ENCODE data around the gene COL11A2.

The COL11A2 gene

DNA sequence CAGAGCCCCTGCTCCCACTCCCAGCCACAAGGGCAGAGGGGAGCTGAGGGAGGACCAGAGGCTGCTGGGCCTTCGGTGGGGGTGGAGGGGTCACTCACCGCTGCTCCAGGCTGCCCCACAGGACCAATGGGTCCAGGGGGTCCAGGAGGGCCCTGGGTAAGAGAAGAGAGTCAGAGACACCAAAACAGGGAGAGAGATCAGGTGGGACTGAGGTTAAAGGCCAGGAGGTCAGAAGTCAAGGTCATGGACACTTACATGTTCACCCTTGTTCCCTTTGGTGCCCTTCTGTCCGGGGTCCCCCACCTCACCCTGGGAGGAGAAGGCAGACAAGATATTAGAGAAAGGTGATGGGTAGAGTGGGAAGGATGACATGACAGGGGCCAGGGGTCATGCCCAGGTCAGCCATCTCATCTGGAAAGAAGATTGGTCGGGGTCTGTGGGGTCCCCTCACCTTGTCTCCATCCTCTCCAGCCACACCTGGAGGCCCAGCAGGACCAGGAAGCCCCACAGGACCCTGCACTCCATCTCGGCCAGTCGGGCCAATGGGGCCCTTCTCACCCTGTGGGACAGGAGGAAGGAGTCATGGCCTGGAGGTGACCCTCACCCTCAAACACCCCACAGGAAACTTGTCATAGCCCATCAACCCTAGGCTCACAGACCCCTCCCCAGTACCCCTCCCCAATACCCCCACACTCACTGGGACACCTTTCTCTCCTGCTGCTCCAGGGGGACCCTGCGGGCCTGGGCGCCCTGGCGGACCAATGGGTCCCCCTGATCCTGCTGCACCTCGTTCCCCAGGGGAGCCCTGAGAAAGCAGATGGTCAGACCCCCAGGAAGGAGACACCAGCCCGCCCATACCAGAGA, 21.0 kb downstream of the COL11A2 start:
- ATAC-seq, result no peak

- ATAC-seq, result no peak
Measured at GRCh38 chr6:33170176-33171015, 21.9 kb downstream of the COL11A2 start.

- no peak for ATAC-seq
Measured at GRCh38 chr6:33169291-33170175, 22.7 kb downstream of the COL11A2 start.

DNA sequence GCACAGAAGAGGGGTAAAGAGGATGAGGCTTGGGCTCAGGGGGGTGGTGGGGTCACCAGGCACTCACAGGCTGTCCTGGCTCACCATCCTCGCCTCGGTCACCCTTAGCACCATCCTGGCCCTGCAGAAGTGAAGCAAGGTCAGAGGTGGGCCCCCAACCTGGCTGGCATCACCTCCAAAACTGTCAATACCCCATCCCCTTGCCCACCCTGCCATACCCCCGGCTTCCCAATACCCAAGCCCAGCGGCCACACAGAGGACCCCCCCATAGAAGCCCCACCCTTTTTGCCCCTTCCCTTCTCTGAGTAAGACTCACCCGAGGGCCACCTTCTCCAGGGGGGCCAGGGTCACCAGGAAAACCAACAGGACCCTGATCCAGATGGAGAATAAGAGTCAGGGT, 23.6 kb downstream of the COL11A2 start:
- ATAC-seq, result no peak

DNA sequence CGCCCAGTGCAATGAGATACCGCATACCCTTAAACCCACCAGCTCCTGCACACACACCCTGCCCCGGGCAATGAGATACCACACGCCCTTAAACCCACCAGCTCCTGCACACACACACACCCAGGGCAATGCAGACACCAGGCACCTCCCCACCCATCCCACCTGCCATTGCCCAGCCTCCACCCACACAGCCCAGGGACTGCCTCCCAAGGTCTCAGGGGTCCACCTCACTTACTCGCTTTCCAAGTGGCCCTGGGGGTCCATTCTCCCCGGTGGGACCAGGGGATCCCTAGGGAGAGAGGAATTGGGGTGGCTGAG, 24.0 kb downstream of the COL11A2 start:
- ATAC-seq, result no peak

- ATAC-seq, result no peak
Measured at GRCh38 chr6:33167374-33168283, 24.6 kb downstream of the COL11A2 start.

GRCh38 chr6:33166811-33167210, 25.5 kb downstream of the COL11A2 start:
- ATAC-seq, result no peak

- ATAC-seq, result no peak
Measured at GRCh38 chr6:33166363-33166762, 25.9 kb downstream of the COL11A2 start.

DNA sequence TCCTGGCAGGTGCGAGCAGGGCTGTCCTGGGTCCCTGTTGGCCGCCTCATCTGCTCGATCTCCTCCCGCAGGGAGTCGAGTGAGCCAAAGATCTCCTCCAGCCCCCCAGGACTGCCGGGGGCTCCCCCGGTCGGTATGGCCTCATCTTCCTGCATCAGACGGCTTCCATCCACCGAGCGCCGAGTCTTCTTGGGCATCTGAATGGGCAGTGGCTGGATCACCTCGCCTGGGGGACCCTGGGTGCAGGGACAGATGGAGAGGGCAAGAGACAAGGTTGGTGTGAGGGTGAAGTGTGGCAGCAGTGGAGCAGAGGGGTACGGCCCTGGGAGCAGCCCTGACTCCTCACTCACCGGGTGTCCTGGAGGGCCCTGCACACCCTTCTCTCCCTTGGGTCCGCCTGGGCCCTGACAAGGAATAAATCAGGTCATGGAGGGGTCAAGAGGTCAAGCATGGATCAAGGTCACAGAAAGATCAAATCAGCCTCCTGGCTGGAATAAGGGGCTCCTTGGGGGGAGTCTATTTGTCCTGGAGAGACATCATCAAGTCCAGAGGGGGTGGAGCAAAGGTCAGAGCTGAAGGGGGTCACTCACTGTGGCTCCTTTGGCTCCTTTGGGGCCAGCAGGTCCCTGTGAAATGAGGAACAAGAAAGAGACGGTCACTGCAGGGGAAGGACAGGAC, 26.5 kb downstream of the COL11A2 start:
- no peak for ATAC-seq

DNA sequence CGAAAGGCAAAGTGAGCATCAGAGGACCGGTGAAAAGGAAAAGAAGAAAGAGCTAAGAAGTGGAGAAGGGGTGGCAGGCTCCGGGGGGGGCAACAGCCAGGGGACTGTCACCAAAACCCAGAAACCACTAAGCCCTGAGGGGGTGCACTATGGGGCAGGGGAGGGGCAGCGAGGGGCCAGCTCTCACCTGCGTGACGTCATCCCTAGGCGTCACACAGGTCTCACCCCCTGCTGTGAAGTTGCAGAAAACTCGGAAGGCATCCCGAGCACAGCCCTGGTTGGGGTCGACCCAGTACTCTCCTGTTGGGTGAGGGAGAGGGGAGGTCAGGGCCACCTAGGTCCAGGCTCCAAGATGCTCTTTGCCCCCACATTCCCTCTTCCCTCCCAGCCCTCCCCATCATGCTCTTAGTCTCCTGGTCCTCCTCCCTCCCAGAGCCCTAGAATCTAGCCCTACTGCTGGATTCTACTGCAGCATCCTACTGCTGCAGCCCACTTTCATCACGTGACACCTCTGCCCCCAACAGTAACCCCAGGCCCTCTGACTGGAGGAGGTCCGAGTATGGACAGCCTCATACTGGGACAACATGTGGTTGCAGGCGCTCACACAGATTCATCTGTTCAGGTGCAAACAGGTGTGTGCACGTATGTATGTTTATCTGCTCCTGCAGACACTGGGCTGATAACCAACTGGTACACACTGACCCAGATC, 27.4 kb downstream of the COL11A2 start:
- no peak for ATAC-seq

- ATAC-seq, result no peak
Measured at GRCh38 chr6:33164176-33164575, 28.1 kb downstream of the COL11A2 start.

DNA sequence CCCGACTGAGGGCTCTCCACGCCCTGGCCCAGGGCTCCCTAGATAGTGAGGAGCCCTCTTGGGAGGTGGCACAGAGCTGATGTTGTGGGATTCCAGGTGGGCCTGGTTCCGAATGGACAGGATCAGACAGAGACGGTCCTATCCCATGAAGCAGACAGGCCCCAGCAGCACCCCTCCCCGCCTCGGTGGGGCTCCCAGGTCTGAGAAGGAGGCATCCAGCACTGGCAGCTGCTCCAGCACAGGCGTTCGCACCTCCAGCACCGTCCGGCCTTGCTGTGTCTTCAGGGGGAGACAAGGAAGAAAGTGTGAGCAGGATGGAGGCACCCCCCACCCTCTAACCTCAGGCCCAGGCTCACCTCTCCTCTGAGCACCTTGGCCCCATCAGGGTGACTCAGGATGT, 28.7 kb downstream of the COL11A2 start:
- no peak for ATAC-seq

DNA sequence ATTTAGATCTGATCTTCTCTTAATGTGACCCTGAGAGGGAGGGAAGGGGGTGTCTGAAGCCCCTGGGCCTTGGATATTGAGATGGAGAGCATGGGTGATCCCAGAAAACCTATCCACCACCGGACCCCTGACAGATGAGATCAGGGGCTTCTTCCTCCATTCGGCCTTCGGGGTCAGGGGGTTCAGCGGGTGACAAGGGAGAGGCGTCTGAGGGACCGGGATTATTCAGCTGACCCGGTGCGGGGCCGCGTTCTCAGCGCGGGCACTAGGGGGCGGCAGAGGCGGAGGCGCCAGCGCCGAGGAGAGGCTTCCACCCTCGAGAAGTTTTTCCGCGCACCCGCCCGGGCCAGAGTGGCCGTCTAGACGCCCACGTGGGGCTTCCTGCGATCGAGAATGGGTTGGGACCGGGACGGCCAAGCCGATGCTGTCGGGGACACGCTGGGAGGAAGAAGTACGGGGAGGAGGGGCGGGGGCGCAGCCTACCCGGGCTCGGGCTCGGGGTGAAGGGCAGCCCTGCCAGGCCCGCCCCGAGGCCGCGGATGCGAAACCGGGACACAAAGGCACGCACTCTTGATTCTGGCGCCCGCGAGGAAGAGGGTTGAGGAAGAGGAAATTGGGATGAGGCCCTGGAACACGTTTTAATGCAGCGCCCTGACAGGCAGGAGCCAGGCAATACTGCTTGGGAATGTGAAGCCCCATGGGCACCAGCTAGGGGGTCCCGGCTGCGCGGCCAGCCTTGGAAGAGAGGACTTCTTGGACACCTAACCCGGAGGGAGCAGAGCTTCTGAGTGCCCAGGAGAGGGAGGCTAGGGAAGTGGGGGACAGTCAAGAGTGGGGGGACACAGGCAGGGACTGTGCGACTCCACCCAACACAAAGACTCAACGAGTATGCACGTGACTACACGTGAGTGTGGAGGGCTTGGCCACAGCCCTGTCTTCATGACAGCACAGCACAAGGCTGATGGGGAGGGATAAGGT, 30.6 kb downstream of the COL11A2 start:
- peak; percentile 92 to 95 for ATAC-seq

DNA sequence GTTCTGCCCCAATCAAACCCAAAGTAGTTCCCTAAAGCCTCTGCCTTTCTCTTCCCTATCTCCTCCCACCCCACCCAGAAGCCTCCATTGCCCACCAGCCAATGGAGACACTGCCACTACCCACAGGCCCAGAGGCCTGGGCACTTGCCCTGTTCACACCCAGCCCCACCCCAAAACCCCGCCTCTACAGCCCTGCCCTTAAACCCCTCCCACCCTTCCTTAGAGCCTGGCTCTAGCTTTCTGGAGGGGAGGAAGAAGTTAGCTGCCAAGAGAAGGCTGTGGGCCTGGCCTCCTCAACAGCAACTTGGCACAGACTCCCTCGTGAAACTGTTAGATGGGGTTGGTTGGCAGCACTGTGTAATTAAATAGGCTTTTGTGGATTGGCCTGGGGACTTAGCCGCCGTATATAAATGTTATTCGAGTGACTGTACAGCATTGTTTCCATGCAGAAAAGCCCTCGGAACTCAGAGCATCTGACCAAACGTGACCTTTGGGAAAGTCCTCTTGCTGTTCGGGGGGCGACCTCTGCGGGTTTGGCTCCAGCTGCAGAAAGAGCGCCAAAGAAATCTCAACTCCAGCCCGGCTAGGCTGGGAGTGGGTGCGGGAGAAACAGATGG, 31.4 kb downstream of the COL11A2 start:
- ATAC-seq, result no peak

DNA sequence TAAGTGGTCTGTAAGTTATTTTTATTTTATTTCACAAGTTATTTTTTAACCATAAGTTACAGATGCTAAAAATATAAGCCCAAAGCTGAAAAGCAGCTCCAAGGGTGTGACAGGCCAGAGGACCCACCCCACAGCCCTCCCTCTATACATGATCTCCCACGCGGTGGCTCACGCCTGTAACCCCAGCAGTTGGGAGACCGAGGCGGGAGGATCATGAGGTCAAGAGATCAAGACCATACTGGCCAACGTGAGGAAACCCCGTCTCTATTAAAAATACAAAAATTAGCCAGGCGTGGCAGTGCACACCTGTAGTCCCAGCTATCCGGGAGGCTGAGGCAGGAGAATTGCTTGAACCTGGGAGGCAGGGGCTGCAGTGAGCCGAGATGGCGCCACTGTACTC, 32.2 kb downstream of the COL11A2 start:
- ATAC-seq, result no peak

DNA sequence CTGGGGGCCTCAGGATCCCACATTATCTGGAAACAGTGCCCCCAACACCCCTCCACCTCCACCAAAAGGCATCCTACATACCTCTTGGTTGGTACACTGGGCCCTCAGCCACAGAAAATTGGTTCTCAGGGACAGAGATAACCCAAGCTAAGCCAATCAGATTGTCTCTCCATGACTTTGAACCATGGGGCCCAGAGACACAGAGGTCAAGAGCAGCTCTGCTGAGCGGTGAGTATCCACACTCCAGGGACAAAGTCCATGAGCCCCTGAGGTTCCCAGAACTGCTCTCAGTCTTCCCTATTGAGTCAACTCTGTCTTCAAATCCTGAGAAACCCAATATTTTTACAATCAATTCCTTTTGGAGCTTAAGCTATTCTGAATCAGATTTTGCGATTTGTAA, 35.3 kb downstream of the COL11A2 start:
- ATAC-seq, result no peak

DNA sequence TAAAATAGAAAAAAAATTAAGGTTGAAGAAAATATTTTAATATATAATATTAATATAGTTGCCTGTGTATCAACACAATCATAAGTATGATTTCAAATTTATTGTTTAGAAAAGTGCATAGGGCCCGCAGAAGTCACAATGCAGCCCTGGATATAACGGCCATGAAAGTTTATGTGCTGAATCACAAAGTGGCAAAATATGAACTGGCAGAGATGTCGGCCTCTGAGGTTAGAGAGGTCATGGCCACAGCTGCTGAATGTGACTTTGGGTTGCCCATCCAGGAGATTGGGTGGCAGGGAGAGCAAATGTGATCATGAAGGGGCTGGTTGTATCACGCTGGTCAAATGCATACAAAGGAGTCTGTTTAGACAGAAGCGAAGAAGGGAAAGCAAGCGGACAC, 35.7 kb downstream of the COL11A2 start:
- ATAC-seq, result no peak

DNA sequence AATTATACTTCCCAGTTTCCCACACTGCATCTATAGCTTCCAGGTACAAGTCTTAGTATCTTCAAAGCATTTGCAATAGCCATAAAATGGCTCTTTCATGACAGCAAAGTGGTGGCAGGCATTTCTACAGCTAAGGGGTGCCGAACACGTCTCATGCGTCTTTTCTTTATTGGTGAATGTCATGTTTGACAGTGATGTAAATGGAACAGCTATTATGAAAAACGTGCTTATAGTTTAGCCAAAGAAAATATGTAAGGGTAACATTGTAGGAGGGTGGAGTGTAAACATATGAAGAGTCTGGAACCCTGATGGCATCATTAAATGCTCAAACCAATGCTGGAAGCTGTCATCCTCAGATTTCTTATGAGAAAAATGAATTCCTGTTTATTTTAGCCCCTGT, 37.9 kb downstream of the COL11A2 start:
- ATAC-seq, result no peak

GRCh38 chr6:33151050-33151449, 41.2 kb downstream of the COL11A2 start:
- no peak for ATAC-seq

Measured in activated CD4-positive, CD25-positive, alpha-beta regulatory T cell treated with anti-CD3 and anti-CD28 coated beads, Interleukin-2, amount 50 U/mL, for 24 hours (primary cell).